Effector memory CD4-positive, alpha-beta T cell (primary cell): Measurements from ENCODE around the gene TRIM31.

Source experiments
- DNase-seq, 3 donors: peaks; one replicate each; pipeline ENCODE4 v3.0.0-alpha.2; 2020
- H3K27ac ChIP-seq: 2 replicates; pipeline ENCODE4 v1.7.0; 2013; ENCODE audit warnings: mild to moderate bottlenecking, low read length, moderate library complexity; ENCODE audit not compliant: insufficient read depth, poor library complexity, severe bottlenecking
- H3K27me3 ChIP-seq: replicated peaks from 2 replicates; pipeline ENCODE4 v1.7.0; 2013; ENCODE audit warnings: mild to moderate bottlenecking, low read length; ENCODE audit not compliant: insufficient read depth, control insufficient read depth, poor library complexity, severe bottlenecking
- H3K36me3 ChIP-seq: 2 replicates; pipeline ENCODE4 v1.7.0; 2013; ENCODE audit warnings: mild to moderate bottlenecking, low read length, moderate library complexity; ENCODE audit not compliant: control insufficient read depth, insufficient read depth
- H3K4me1 ChIP-seq: 2 replicates; pipeline ENCODE4 v1.7.0; 2013; ENCODE audit warnings: low read length, mild to moderate bottlenecking; ENCODE audit not compliant: control insufficient read depth, insufficient read depth, poor library complexity, severe bottlenecking
- H3K4me3 ChIP-seq: 2 replicates; pipeline ENCODE4 v1.7.0; 2013; ENCODE audit warnings: low read length, low read depth, mild to moderate bottlenecking; ENCODE audit not compliant: insufficient read depth, poor library complexity, severe bottlenecking
- H3K9me3 ChIP-seq: 2 replicates; pipeline ENCODE4 v1.7.0; 2013; ENCODE audit warnings: mild to moderate bottlenecking, low read length, moderate library complexity; ENCODE audit not compliant: control insufficient read depth

The TRIM31 gene

DNA sequence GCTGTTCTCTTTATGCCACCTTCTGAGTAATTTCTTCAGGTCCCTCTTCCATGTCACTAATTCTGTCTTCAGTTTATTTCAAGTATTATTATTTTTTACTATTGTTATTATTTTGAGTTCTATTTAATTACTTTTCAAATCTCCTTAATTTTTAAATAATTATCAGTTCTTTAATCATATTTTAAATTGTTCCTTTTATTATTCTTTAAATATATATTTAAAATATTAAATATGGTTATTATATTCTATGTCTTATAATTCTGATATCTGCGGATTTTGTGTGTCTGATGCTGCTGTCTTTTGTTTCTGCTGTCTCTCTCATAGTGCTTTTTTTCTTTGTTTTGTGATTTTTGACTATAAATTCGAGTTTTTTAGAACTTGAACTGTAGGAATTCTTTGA is 49.6 kb downstream of the TRIM31 start:
- H3K4me1 ChIP-seq = peaks cover 28% of the 10 kb centered on the region
- H3K27ac ChIP-seq = no peak overlapping the region
- no peaks in the 10 kb centered on the region for H3K9me3 ChIP-seq
- H3K36me3 ChIP-seq = peaks cover 3% of the 10 kb centered on the region
- no peak overlapping the region for H3K4me3 ChIP-seq
- DNase-seq = no peak
- H3K27me3 ChIP-seq = no peaks in the 10 kb centered on the region

DNA sequence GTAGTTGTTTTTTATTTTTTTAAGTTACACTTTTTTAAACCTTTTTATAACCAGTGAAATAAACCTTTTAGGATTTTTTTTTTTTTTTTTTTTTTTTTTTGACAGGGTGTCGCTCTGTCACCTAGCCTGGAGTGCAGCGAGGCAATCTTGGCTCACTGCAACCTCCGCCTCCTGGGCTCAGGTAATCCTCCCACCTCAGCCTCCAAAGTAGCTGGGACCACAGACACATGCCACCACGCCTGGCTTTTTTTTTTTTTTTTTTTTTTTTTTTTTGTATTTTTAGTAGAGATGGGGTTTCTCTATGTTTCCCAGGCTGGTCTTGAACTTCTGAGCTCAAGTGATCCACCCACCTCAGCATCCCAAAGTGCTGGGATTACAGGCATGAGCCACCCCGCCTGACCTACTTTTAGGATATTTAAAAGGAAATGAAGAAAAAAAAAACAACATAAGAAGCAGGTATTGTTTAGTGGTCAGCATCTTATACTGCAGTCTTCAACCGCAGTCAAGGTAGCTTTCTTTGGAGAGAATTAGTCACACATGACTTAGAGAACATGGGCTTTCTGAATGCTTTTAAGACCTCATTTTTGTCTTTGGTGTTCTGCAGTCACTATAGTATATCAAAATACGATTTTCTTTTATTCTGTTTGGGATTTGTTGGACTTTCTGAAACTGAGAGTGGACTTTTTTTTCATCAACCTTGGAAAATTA is 50.3 kb downstream of the TRIM31 start:
- H3K36me3 ChIP-seq = peaks cover 5% of the 10 kb centered on the region
- H3K4me3 ChIP-seq = peak overlapping the region; percentile 94
- H3K27me3 ChIP-seq = no peaks in the 10 kb centered on the region
- no peak overlapping the region for H3K27ac ChIP-seq
- H3K9me3 ChIP-seq = no peaks in the 10 kb centered on the region
- peaks cover 21% of the 10 kb centered on the region for H3K4me1 ChIP-seq
- DNase-seq = no peak

DNA sequence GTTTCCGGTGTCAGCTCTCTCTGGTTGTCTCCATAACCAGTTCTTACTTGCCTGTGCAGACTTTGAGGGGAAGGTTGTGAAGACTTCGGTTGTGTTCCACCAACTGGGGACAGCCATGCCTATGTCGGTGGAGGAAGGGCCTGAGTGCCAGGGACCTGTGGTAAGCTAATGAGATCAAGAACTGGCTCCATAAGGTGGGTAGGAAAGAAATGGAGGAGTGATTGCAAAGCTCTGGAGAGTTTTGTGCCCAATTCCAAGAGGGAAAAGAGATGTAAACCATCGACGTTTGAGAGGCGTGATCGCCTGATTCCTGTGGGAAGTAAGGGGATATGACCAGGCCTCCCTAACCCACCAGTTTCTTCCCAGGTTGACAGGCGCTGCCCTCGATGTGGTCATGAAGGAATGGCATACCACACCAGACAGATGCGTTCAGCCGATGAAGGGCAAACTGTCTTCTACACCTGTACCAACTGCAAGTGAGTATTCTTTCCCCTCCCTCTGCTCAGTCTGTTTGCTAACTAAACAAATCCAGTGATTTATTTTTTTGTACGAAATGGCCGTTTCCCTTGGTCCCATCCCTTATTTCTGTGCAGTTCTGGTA is 50.9 kb downstream of the TRIM31 start:
- H3K27me3 ChIP-seq = no peaks in the 10 kb centered on the region
- peak in 1 of 3 donors; percentile 38 for DNase-seq
- peak overlapping the region; percentile 94 for H3K4me3 ChIP-seq
- peaks cover 6% of the 10 kb centered on the region for H3K36me3 ChIP-seq
- no peaks in the 10 kb centered on the region for H3K9me3 ChIP-seq
- peaks cover 15% of the 10 kb centered on the region for H3K4me1 ChIP-seq
- peak overlapping the region; percentile 93 for H3K27ac ChIP-seq

DNA sequence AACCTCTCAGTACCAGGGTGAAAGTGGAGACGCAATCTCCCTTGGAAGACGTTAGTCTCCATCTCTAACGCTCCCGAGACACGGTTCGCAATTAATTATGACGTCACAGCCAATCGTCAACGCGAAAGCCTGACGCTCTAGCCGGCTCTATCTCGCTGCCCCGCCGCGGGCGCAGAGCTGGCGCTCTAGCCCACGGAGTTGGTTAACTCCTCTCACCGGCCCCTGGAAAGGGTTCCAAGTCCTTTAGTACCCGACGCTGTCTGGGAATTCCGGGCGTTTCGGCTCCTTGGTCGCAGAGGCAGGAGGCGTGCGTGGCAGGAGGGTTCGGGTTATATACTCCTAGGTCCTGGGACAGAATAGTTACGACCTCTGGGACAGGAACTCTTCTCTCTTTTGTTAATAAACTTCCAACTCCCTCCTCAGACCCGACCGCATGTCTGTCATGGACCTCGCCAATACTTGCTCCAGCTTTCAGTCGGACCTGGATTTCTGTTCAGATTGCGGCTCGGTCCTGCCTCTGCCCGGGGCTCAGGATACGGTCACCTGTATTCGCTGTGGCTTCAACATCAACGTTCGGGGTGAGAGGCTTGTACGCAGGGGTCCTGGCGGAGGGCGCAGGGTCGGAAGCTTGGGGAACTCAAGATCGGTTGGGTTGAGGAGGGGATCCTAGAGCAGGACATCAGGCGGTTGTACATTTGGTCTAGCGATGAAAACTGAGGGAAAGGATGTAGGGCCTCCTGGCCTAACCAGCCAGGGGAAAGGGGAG is 51.6 kb downstream of the TRIM31 start, which contains the start of gene POLR1H:
Gene POLR1H (plus strand): TSS at position 174 of the 766 bp plus-strand sequence. CDS start 260 bp downstream, at position 434.
- Histone ChIP-seq H3K27me3 (no peaks in the 10 kb centered on the region), H3K4me3 (peak within 1 kb of the TSS; percentile 94), H3K9me3 (no peaks in the 10 kb centered on the region), H3K4me1 (peaks cover 15% of the 10 kb centered on the region), H3K36me3 (peaks cover 6% of the 10 kb centered on the region), H3K27ac (peak within 1 kb of the TSS; percentile 93)
- DNase-seq = peak; percentile 73 to 81 (median 74)

DNA sequence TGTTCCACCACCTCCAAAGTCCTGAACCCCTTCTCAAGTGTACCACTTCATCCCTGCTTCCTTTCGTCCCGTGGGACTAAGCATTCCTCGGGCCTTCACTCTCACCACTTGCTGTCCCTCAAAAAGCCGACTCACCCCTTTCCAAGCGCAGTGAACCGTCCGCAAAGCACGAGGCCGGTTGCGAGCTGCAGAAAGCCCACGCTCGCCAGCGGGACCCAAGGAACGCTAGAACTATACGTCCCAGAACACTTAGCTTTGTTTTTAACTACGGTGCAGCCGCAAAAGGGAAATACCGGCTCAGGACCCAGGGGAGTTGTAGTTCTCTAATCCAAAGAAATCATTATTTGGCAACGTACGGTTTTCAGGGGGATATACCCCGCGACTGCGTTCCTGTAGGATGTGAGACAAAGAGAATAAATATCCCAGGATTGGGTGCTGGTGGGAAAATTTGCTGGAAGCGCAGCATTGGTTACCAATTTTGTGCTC is 52.2 kb downstream of the TRIM31 start:
- H3K36me3 ChIP-seq = peaks cover 11% of the 10 kb centered on the region
- no peaks in the 10 kb centered on the region for H3K9me3 ChIP-seq
- peak in 1 of 3 donors; percentile 26 for DNase-seq
- H3K27ac ChIP-seq = peak overlapping the region; percentile 93
- H3K27me3 ChIP-seq = no peaks in the 10 kb centered on the region
- peak overlapping the region; percentile 94 for H3K4me3 ChIP-seq
- H3K4me1 ChIP-seq = peaks cover 10% of the 10 kb centered on the region

DNA sequence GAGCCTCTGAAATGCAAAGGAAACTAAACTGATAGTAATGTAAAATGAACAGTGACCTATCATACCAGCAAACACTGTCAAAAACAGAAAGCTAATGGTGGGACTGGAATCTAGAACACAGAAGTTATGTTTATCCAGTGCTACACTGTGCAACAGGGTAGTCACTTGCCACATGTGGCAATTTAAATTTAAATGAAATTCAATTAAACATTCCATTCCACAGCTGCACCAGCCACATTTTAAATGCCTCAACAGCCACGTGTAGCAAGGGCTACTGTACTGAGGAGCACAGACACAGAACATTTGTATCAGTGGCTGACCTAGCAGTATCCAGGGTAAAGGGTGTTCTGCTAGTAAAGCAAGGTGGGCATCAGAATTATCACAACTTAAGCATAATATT is 57.4 kb downstream of the TRIM31 start:
- H3K36me3 ChIP-seq = peaks cover 14% of the 10 kb centered on the region
- no peaks in the 10 kb centered on the region for H3K27me3 ChIP-seq
- DNase-seq = no peak
- H3K4me3 ChIP-seq = no peak overlapping the region
- peaks cover 8% of the 10 kb centered on the region for H3K4me1 ChIP-seq
- H3K27ac ChIP-seq = no peak overlapping the region
- no peaks in the 10 kb centered on the region for H3K9me3 ChIP-seq

DNA sequence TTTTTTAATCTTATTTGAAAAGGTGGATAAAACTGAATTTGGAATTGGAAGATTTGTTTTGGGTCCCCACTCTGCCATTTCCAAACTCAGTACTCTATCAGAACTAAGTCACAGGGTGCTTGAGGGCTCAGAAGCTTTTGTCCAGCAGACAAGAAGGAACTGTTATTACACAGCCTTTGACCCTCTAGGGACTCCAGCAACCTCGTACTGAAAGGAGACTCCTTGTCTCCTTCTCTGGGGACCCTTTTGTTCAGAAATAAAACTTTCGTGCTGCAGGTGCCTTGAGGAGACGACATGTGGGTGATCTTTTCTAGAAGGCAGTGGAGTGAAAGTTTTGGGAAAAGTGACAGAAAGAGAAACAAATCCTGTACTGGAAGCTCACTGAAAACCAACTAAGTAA is 59.2 kb downstream of the TRIM31 start:
- DNase-seq = no peak
- H3K9me3 ChIP-seq = no peaks in the 10 kb centered on the region
- no peak overlapping the region for H3K4me3 ChIP-seq
- no peak overlapping the region for H3K27ac ChIP-seq
- H3K36me3 ChIP-seq = peaks cover 14% of the 10 kb centered on the region
- no peaks in the 10 kb centered on the region for H3K4me1 ChIP-seq
- H3K27me3 ChIP-seq = no peaks in the 10 kb centered on the region
